Ovary (tissue), 9 donors: ENCODE results near the gene ECSIT. TPM values are rescaled to one million over a fixed set of nuclear protein-coding genes. Genes with fewer than 3 reads are reported as not detected.

Experiments
- DNase-seq, 5 donors: peaks; one replicate each; pipeline ENCODE4 v3.0.0-alpha.2; 2019 to 2020
- H3K27ac ChIP-seq, 2 donors: fragments of 200-600 bp; one replicate each; pipeline versions ENCODE4 v1.5.1 to v1.8.0; 2019 to 2022
- H3K27me3 ChIP-seq: fragments of 200-600 bp; one replicate; pipeline ENCODE4 v1.8.0; 2022
- H3K36me3 ChIP-seq: fragments of 200-600 bp; sonication (generic); one replicate; pipeline ENCODE4 v1.5.1; 2019
- H3K4me1 ChIP-seq: one replicate; pipeline ENCODE4 v1.8.1; 2013; ENCODE audit warnings: mild to moderate bottlenecking, moderate library complexity; ENCODE audit not compliant: insufficient read depth
- H3K4me3 ChIP-seq: fragments of 200-600 bp; sonication (generic); one replicate; pipeline ENCODE4 v1.5.1; 2017
- H3K9me3 ChIP-seq, 2 donors: fragments of 200-600 bp in 1 of 2; sonication (generic) in 1 of 2; one replicate each; pipeline versions ENCODE4 v1.5.1 to v1.8.1; 2013 to 2019; ENCODE audit warnings: mild to moderate bottlenecking in 1 of 2, moderate library complexity in 1 of 2
- CTCF ChIP-seq, 3 donors: fragments of 450-650 bp in 2 of 3; fragments of 200-600 bp in 1 of 3; IDR thresholded peaks; one replicate each; pipeline versions ENCODE4 v1.5.1 to v1.8.0; 2016 to 2022; ENCODE audit warnings: antibody characterized with exemption in 3 of 3, mild to moderate bottlenecking in 1 of 3
- EP300 ChIP-seq: sonication (generic); formaldehyde crosslinking; IDR thresholded peaks from one replicate; pipeline ENCODE4 v1.6.1; 2017; ENCODE audit warnings: antibody characterized with exemption
- POLR2A ChIP-seq: fragments of 450-650 bp; IDR thresholded peaks from one replicate; pipeline ENCODE4 v1.6.1; 2017; ENCODE audit warnings: antibody characterized with exemption, mild to moderate bottlenecking, moderate library complexity
- WGBS, 3 donors: extraction: QIAGEN DNeasy Blood & Tissue Kit in 1 of 3; methylation state at CpG; one replicate each; pipeline versions ENCODE4 v1.1.5 to v1.1.7; 2013 to 2017; 5-methylcytosine and 5-hydroxymethylcytosine counted together
- intact Hi-C, 4 donors: fragments of 100-400 bp; cut with DNase I; formaldehyde crosslinking; loops; one replicate each; pipeline versions ENCODE4 v1.11.0 to v1.15.1; 2022 to 2023
- polyA plus RNA-seq, 2 donors: library from polyadenylated mRNA; stranded (reverse); fragments of 200-250 nt in 1 of 2; fragments of 350-450 nt in 1 of 2; fragmentation: Illumina TruSeq in 1 of 2; extraction: RNeasy Lipid Tissue Mini Kit (QIAGEN cat#74804) in 1 of 2; gene quantifications; one replicate each; pipeline ENCODE4 v1.2.3, GENCODE V29; 2013 to 2014
- total RNA-seq, 7 donors: library from RNA; depleted of rRNA in 2 of 7; stranded (reverse); fragments of >200 nt in 2 of 7; fragmentation: NEBNext Ultra II Directional in 3 of 7; extraction: Animal tissue kit (Norgen Biotek cat#: 25700) in 3 of 7; gene quantifications; one replicate each; pipeline versions ENCODE4 v1.1.0 to v1.2.4, GENCODE V29; 2016 to 2023
- donor health status: DM: no; HTN: no; CAD: no; lungs with moderate emphysema.
- donor health status: DM: no; HTN: no; CAD: no.
- donor health status: Bipolar disorder and iron deficiency.
- donor health status: DM: yes; HTN: yes; CAD: no.
- donor health status: DM: no; HTN: no; CAD: no.
- donor health status: DM: yes; HTN: yes; CAD: no.

Gene ECSIT
- total and polyA plus RNA-seq, 9 donors: 16.3 to 84.8 (median 58.2) TPM

GRCh38 chr19:11540645-11541044 is 11.7 kb upstream of the ECSIT start:
- intact Hi-C loops: no loop called here

GRCh38 chr19:11539495-11540365 is 10.8 kb upstream of the ECSIT start:
- intact Hi-C loops: no loop called here
- no peaks in the 10 kb centered on the region for H3K36me3 ChIP-seq
- H3K4me1 ChIP-seq: peaks cover 4% of the 10 kb centered on the region
- peak overlapping the region; percentile 57 for H3K4me3 ChIP-seq
- H3K9me3 ChIP-seq: no peaks in the 10 kb centered on the region
- H3K27me3 ChIP-seq: no peaks in the 10 kb centered on the region
- peak; percentile 69 to 81 (median 75) for DNase-seq
- TF ChIP-seq EP300: no peak
- peak; percentile 43 for TF ChIP-seq POLR2A
- 3 to 12% (median 3%) methylated on average over 15 to 36 of the region's 36 CpGs for WGBS, 3 donors
- H3K27ac ChIP-seq: peak overlapping the region; percentile 40 to 76

More at GRCh38 chr19:11540645-11541044, 11.7 kb upstream of the ECSIT start:
- H3K36me3 ChIP-seq: no peaks in the 10 kb centered on the region
- peaks cover 4% of the 10 kb centered on the region for H3K4me1 ChIP-seq
- TF ChIP-seq EP300 (no peak), POLR2A (no peak), CTCF (IDR thresholded peaks at IDR 0.05) (no peak)
- no peaks in the 10 kb centered on the region for H3K27me3 ChIP-seq
- DNase-seq: peak in 4 of 5 donors; percentile 28 to 48 (median 38)
- H3K4me3 ChIP-seq: peak overlapping the region; percentile 57
- H3K27ac ChIP-seq: peak overlapping the region; percentile 40 to 76
- H3K9me3 ChIP-seq: no peaks in the 10 kb centered on the region
- 79 to 91% (median 88%) methylated on average over 5 of the region's 5 CpGs for WGBS, 3 donors

GRCh38 chr19:11538232-11539036 is 9.5 kb upstream of the ECSIT start, which contains the start of gene CNN1:
TSS of gene CNN1 (plus strand) at chr19:11538851. CDS start at chr19:11538928, 77 bp downstream.
- intact Hi-C loops: no loop called here
- Histone ChIP-seq H3K9me3 (no peaks in the 10 kb centered on the region), H3K27ac (peak within 1 kb of the TSS; percentile 40 to 76), H3K27me3 (no peaks in the 10 kb centered on the region), H3K36me3 (no peaks in the 10 kb centered on the region), H3K4me1 (peaks cover 4% of the 10 kb centered on the region), H3K4me3 (peak within 1 kb of the TSS; percentile 57)
- peak; percentile 88 for TF ChIP-seq POLR2A
- peak; percentile 74 for TF ChIP-seq EP300
- no peak for TF ChIP-seq CTCF (IDR thresholded peaks at IDR 0.05)
- WGBS, 3 donors: 15 to 19% (median 16%) methylated on average over 21 of the region's 21 CpGs
- DNase-seq: peak; percentile 85 to 93 (median 86)

GRCh38 chr19:11535792-11536595 is 7.1 kb upstream of the ECSIT start:
- peak; percentile 60 for TF ChIP-seq POLR2A
- peak; percentile 96 to 99 (median 96) for TF ChIP-seq CTCF (IDR thresholded peaks at IDR 0.05)
- peak; percentile 79 for TF ChIP-seq EP300
- Histone ChIP-seq H3K27ac (peak overlapping the region; percentile 78 to 88), H3K27me3 (no peaks in the 10 kb centered on the region), H3K36me3 (no peaks in the 10 kb centered on the region), H3K9me3 (no peaks in the 10 kb centered on the region), H3K4me1 (peaks cover 4% of the 10 kb centered on the region), H3K4me3 (peak overlapping the region; percentile 35)
- WGBS, 3 donors: 7 to 9% (median 7%) methylated on average over 40 to 54 of the region's 54 CpGs
- intact Hi-C loops: no loop called here
- DNase-seq: peak; percentile 91 to 97 (median 96)
